Activated CD4-positive, alpha-beta T cell treated with anti-CD3 and anti-CD28 coated beads, Interleukin-2, amount 10 ng/mL, durations not matched to agents 7 days and 5 days (primary cell): ENCODE results near the gene LIFR. TPM values are rescaled to one million over a fixed set of nuclear protein-coding genes. Genes with fewer than 3 reads are reported as not detected.
"Not testable (repeated sequence)": the region's sequence is repeated elsewhere in the genome, so short reads cannot be mapped to it uniquely, and the experiment has no call there.

Experiments
- CTCF ChIA-PET: fragments of 350-600 bp; sonication (Branson Sonifier 250); formaldehyde crosslinking; loops from one replicate; lab custom pipeline; 2021; ENCODE audit warnings: antibody characterized with exemption; lab: Charles Lee
- POLR2A ChIA-PET: fragments of 350-600 bp; sonication (Branson Sonifier 250); formaldehyde crosslinking; loops from one replicate; lab custom pipeline; 2021; ENCODE audit warnings: antibody characterized with exemption; lab: Charles Lee
- DNase-seq: peaks from one replicate; pipeline ENCODE4 v3.0.0-alpha.2; 2020
- H3K27ac Mint-ChIP-seq: one replicate; pipeline ENCODE4 v1.8.0; 2021; ENCODE audit warnings: mild to moderate bottlenecking, moderate library complexity, mixed read lengths
- H3K27me3 Mint-ChIP-seq: one replicate; pipeline ENCODE4 v1.8.0; 2021; ENCODE audit warnings: mixed read lengths
- H3K36me3 Mint-ChIP-seq: one replicate; pipeline ENCODE4 v1.8.0; 2021; ENCODE audit warnings: low read depth, mixed read lengths
- H3K4me1 Mint-ChIP-seq: one replicate; pipeline ENCODE4 v1.8.0; 2021; ENCODE audit warnings: mixed read lengths
- H3K4me3 Mint-ChIP-seq: one replicate; pipeline ENCODE4 v1.8.0; 2021; ENCODE audit warnings: mild to moderate bottlenecking, moderate library complexity, mixed read lengths
- H3K9me3 Mint-ChIP-seq: one replicate; pipeline ENCODE4 v1.8.0; 2021; ENCODE audit warnings: mixed read lengths
- total RNA-seq, 2 experiments: library from RNA; stranded (reverse); gene quantifications; one replicate each; pipeline ENCODE4 v1.2.3, GENCODE V29; 2021

Gene LIFR
- total RNA-seq, 2 experiments from 2014 or later = 0.12 TPM; not detected in 1

DNA sequence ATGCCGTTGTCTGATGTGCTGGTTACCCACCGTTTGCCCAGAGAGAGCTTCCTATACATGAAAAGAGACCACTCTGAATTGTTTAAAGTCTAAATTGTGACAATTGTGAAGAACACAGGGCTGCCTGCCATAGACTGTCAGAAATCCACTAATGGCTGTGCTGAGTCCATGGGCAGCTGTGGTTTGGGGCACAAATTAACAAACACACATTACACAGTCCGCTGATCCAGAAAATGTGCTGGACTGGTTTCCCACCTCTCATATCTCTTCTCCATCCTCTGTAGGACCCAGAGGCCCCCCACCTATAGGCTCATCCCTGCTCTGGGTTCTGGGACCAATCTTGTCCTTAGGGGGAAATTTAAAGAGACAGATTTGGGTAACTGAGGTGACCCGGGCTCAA is 19.0 kb upstream of the LIFR start:
- H3K9me3 Mint-ChIP-seq = no peaks in the 10 kb centered on the region
- ChIA-PET CTCF (no interaction called here), POLR2A (no interaction called here)
- no peaks in the 10 kb centered on the region for H3K36me3 Mint-ChIP-seq
- peaks cover 9% of the 10 kb centered on the region for H3K27me3 Mint-ChIP-seq
- DNase-seq = no peak
- H3K27ac Mint-ChIP-seq = no peak overlapping the region
- no peak overlapping the region for H3K4me3 Mint-ChIP-seq
- H3K4me1 Mint-ChIP-seq = no peaks in the 10 kb centered on the region

DNA sequence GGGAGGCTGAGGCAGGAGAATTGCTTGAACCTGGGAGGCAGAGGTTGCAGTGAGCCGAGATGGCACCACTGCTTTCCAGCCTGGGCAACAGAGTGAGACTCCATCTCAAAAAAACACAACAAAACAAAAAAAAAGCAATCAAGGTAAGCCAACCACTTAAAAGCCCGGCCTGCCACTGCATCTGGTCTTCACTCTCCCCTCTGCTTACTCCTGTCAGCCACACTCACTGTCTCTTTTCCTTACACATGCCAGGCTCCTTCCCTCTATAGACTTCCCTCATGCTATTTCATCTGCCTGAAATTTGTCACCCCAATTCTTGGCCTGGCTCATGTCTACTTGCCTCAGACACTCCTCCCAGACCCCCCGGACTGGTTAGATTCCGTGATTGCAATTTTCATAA is 17.6 kb upstream of the LIFR start:
- CTCF ChIA-PET = no interaction called here
- no peak overlapping the region for H3K4me3 Mint-ChIP-seq
- no peaks in the 10 kb centered on the region for H3K9me3 Mint-ChIP-seq
- POLR2A ChIA-PET = no interaction called here
- no peak overlapping the region for H3K27ac Mint-ChIP-seq
- H3K4me1 Mint-ChIP-seq = no peaks in the 10 kb centered on the region
- no peaks in the 10 kb centered on the region for H3K36me3 Mint-ChIP-seq
- peaks cover 5% of the 10 kb centered on the region for H3K27me3 Mint-ChIP-seq
- no peak for DNase-seq

DNA sequence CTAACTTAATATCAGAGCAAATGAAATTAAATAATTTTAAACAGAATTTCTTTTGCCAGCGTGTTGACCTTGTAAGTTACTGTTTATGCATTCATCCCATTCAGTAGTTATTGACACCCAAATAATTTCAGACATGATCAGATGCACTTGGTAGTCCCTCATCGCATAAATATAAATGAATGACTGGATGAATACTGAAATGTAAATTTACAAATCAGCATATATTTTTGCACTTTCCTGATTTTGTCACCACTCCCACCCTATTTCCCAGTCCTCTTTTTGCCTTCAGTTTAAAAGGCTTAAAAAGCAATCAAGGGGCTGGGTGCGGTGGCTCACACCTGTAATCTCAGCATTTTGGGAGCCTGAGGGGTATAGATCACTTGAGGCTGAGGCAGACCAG is 17.1 kb upstream of the LIFR start:
- no peaks in the 10 kb centered on the region for H3K36me3 Mint-ChIP-seq
- POLR2A ChIA-PET = no interaction called here
- H3K9me3 Mint-ChIP-seq = no peaks in the 10 kb centered on the region
- no peak overlapping the region for H3K27ac Mint-ChIP-seq
- peaks cover 5% of the 10 kb centered on the region for H3K27me3 Mint-ChIP-seq
- no peak for DNase-seq
- no peak overlapping the region for H3K4me3 Mint-ChIP-seq
- CTCF ChIA-PET = no interaction called here
- H3K4me1 Mint-ChIP-seq = no peaks in the 10 kb centered on the region

GRCh38 chr5:38569180-38569579 is 12.7 kb upstream of the LIFR start:
- Mint-ChIP-seq H3K27me3 (peaks cover 7% of the 10 kb centered on the region), H3K36me3 (no peaks in the 10 kb centered on the region), H3K27ac (no peak overlapping the region), H3K4me1 (no peaks in the 10 kb centered on the region), H3K4me3 (no peak overlapping the region), H3K9me3 (no peaks in the 10 kb centered on the region)
- ChIA-PET POLR2A (no interaction called here), CTCF (no interaction called here)
- DNase-seq = no peak

GRCh38 chr5:38567306-38567705 is 10.9 kb upstream of the LIFR start:
- DNase-seq, H3K4me1 Mint-ChIP-seq, H3K36me3 Mint-ChIP-seq, H3K27ac Mint-ChIP-seq, POLR2A ChIA-PET, CTCF ChIA-PET, H3K27me3 Mint-ChIP-seq, H3K4me3 Mint-ChIP-seq, H3K9me3 Mint-ChIP-seq: not testable (repeated sequence)

DNA sequence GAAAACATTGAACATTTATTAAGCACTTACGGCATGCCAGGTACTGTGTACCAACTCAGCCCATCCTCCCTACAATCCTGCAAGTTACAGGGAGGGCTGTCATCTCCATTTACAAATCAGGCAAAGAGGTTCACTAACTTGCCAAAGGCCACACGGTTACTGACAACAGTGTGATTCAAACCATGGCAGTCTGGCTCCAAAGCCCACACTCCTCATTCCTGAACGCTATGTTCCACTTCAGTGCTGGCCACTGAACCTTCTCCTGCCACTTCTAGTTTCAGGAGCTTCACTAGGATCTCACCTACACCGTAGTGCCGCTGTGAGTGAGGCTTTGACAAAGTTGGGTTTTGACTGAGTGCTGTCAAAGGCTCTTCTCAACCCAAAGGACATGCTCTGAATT is 7.2 kb upstream of the LIFR start:
- H3K27ac Mint-ChIP-seq = no peak overlapping the region
- ChIA-PET POLR2A (no interaction called here), CTCF (interaction anchor here (1.6 kb wide), 1 partner anchor 122 kb away, joined by 4 read pairs; no protein-coding TSS in a partner anchor)
- no peak overlapping the region for H3K4me3 Mint-ChIP-seq
- peaks cover 35% of the 10 kb centered on the region for H3K27me3 Mint-ChIP-seq
- H3K4me1 Mint-ChIP-seq = no peaks in the 10 kb centered on the region
- H3K9me3 Mint-ChIP-seq = no peaks in the 10 kb centered on the region
- no peak for DNase-seq
- H3K36me3 Mint-ChIP-seq = no peaks in the 10 kb centered on the region

GRCh38 chr5:38562444-38563210 is 6.2 kb upstream of the LIFR start:
- no peak for DNase-seq
- Mint-ChIP-seq H3K27me3 (peaks cover 43% of the 10 kb centered on the region), H3K4me1 (peaks cover 2% of the 10 kb centered on the region), H3K4me3 (no peak overlapping the region), H3K27ac (no peak overlapping the region), H3K9me3 (no peaks in the 10 kb centered on the region), H3K36me3 (no peaks in the 10 kb centered on the region)
- CTCF ChIA-PET = interaction anchor here (0.5 to 1.6 kb wide), 2 partner anchors 121 to 125 kb away, joined by 3 to 4 read pairs; no protein-coding TSS in a partner anchor
- POLR2A ChIA-PET = no interaction called here

DNA sequence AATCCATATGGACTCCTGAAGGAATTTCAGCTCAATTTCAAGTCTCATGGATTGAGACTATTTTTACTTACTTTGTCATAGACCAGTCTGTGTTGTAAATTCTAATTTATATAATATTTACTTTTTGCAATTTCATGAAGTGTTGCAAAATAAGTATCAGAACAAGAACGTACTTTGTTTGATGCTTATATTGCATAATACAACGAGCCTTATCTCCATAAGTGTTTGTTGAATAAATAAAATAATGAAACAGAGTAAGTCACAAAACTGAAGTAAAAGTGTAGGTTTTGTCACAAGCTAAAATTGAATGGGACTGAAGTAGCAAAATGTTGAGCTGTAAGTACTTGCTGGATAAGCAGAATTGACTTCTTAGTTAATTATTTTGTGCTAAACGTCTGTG is 3.0 kb upstream of the LIFR start:
- H3K4me1 Mint-ChIP-seq = peaks cover 16% of the 10 kb centered on the region
- H3K27me3 Mint-ChIP-seq = peaks cover 66% of the 10 kb centered on the region
- H3K27ac Mint-ChIP-seq = no peak overlapping the region
- POLR2A ChIA-PET = no interaction called here
- no peaks in the 10 kb centered on the region for H3K36me3 Mint-ChIP-seq
- H3K9me3 Mint-ChIP-seq = no peaks in the 10 kb centered on the region
- no peak for DNase-seq
- H3K4me3 Mint-ChIP-seq = no peak overlapping the region
- CTCF ChIA-PET = no interaction called here

- Mint-ChIP-seq H3K27me3 (peaks cover 75% of the 10 kb centered on the region), H3K4me3 (peak overlapping the region; percentile 70), H3K27ac (no peak overlapping the region), H3K36me3 (no peaks in the 10 kb centered on the region), H3K9me3 (no peaks in the 10 kb centered on the region), H3K4me1 (peaks cover 16% of the 10 kb centered on the region)
- ChIA-PET CTCF (no interaction called here), POLR2A (no interaction called here)
- no peak for DNase-seq
These were observed 1.3 kb upstream of the LIFR start for GRCh38 chr5:38557792-38558191.

- peak overlapping the region; percentile 70 for H3K4me3 Mint-ChIP-seq
- ChIA-PET CTCF (no interaction called here), POLR2A (no interaction called here)
- peaks cover 16% of the 10 kb centered on the region for H3K4me1 Mint-ChIP-seq
- H3K36me3 Mint-ChIP-seq = no peaks in the 10 kb centered on the region
- peaks cover 78% of the 10 kb centered on the region for H3K27me3 Mint-ChIP-seq
- H3K9me3 Mint-ChIP-seq = no peaks in the 10 kb centered on the region
- H3K27ac Mint-ChIP-seq = no peak overlapping the region
- DNase-seq = no peak
These were observed 863 bp upstream of the LIFR start for GRCh38 chr5:38557308-38557710.

- Mint-ChIP-seq H3K27ac (no peak overlapping the region), H3K27me3 (peaks cover 77% of the 10 kb centered on the region), H3K4me3 (no peak overlapping the region), H3K4me1 (peaks cover 16% of the 10 kb centered on the region), H3K9me3 (no peaks in the 10 kb centered on the region), H3K36me3 (no peaks in the 10 kb centered on the region)
- ChIA-PET POLR2A (no interaction called here), CTCF (no interaction called here)
- DNase-seq = no peak
These were observed 303 bp downstream of the LIFR start for GRCh38 chr5:38556088-38556598.

- POLR2A ChIA-PET = no interaction called here
- Mint-ChIP-seq H3K36me3 (no peaks in the 10 kb centered on the region), H3K4me1 (peaks cover 16% of the 10 kb centered on the region), H3K27ac (no peak overlapping the region), H3K4me3 (peak overlapping the region; percentile 64), H3K27me3 (peaks cover 75% of the 10 kb centered on the region), H3K9me3 (no peaks in the 10 kb centered on the region)
- CTCF ChIA-PET = no interaction called here
- DNase-seq = no peak
These were observed 925 bp downstream of the LIFR start for GRCh38 chr5:38555354-38556087.

DNA sequence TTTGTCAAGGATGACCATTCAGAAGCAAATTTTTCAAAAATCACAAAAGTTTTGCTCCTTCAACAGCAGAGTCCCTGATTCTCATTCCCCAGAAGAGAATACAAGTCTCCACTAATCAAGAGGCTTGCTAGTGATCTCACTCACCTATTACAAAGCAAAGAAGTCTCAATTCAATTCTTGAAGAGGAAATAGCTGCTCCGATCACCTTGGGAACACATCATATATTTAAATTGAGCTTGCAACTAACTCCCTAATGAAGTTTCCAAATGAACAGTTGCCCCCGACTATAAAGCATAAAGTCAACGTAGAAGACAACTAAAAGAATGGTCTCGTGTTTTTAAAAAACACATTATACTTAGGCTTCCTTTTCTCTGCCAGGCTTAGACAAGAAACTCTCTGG is 1.6 kb downstream of the LIFR start:
- CTCF ChIA-PET = no interaction called here
- peaks cover 16% of the 10 kb centered on the region for H3K4me1 Mint-ChIP-seq
- H3K9me3 Mint-ChIP-seq = no peaks in the 10 kb centered on the region
- DNase-seq = no peak
- POLR2A ChIA-PET = no interaction called here
- H3K27me3 Mint-ChIP-seq = peaks cover 71% of the 10 kb centered on the region
- no peaks in the 10 kb centered on the region for H3K36me3 Mint-ChIP-seq
- H3K4me3 Mint-ChIP-seq = no peak overlapping the region
- no peak overlapping the region for H3K27ac Mint-ChIP-seq
